Measurements from ENCODE around the gene APEX2.

GRCh38 chrX:54980334-54980733 is 19.8 kb upstream of the APEX2 start:
- TF ChIP-seq CTCF (IDR thresholded peaks at IDR 0.05 in 8 of 11, conservative IDR thresholded peaks at IDR 0.05 in 3 of 11) (no peak), POLR2A (IDR thresholded peaks at IDR 0.05) (no peak), POLR2AphosphoS5 (IDR thresholded peaks at IDR 0.05) (no peak)
